ENCODE measurements around the gene PCDHA11.
"Not testable (repeated sequence)": the region's sequence is repeated elsewhere in the genome, so short reads cannot be mapped to it uniquely, and the experiment has no call there.

The PCDHA11 gene

DNA sequence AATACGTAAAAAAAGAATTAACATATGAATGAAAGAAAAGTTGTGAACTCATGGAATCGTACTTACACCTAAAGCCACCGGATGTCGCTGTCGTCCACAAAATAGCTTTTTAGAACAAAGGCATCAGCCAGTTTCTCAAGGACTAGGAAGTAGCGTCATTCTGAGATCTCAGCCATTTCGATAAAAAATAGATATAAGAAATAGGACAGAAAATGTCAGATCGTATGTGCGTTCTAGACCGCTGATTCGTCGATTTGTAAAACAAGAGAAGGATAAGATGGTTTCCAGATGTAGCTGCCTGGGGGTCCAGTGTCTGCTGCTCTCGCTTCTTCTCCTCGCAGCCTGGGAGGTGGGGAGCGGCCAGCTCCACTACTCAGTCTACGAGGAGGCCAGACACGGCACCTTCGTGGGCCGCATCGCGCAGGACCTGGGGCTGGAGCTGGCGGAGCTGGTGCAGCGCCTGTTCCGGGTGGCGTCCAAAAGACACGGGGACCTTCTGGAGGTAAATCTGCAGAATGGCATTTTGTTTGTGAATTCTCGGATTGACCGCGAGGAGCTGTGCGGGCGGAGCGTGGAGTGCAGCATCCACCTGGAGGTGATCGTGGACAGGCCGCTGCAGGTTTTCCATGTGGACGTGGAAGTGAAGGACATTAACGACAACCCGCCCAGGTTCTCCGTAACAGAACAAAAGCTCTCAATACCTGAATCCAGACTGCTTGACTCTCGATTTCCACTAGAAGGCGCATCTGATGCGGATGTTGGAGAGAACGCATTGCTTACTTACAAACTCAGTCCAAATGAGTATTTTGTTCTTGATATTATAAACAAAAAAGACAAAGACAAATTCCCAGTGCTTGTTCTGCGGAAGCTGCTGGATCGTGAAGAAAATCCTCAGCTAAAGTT lies 12.7 kb upstream of the PCDHA11 start, which contains the start of gene PCDHA10:
Gene PCDHA10 (plus strand): TSS at position 126 of the 903 bp plus-strand sequence. CDS start 152 bp downstream, at position 278.
- peak; percentile 3 for DNase-seq

DNA sequence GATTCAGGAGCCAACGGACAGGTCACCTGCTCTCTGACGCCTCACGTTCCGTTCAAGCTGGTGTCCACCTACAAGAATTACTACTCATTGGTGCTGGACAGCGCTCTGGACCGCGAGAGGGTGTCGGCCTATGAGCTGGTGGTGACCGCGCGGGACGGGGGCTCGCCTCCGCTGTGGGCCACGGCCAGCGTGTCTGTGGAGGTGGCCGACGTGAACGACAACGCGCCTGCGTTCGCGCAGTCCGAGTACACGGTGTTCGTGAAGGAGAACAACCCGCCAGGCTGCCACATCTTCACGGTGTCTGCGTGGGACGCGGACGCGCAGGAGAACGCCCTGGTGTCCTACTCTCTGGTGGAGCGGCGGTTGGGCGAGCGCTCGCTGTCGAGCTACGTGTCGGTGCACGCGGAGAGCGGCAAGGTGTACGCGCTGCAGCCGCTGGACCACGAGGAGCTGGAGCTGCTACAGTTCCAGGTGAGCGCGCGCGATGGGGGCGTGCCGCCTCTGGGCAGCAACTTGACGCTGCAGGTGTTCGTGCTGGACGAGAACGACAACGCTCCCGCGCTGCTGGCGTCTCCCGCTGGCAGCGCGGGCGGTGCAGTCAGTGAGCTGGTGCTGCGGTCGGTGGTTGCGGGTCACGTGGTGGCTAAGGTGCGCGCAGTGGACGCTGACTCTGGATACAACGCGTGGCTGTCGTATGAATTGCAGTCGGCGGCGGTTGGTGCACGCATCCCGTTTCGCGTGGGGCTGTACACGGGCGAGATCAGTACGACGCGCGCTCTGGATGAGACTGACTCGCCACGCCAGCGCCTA lies 11.4 kb upstream of the PCDHA11 start:
- DNase-seq, result no peak

DNA sequence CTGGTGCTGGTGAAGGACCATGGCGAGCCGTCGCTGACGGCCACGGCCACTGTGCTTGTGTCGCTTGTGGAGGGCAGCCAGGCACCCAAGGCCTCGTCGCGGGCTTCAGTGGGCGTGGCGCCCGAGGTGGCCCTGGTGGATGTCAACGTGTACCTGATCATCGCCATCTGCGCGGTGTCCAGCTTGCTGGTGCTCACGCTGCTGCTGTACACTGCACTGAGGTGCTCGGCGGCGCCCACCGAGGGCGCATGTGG lies 10.8 kb upstream of the PCDHA11 start:
- DNase-seq, result no peak

DNA sequence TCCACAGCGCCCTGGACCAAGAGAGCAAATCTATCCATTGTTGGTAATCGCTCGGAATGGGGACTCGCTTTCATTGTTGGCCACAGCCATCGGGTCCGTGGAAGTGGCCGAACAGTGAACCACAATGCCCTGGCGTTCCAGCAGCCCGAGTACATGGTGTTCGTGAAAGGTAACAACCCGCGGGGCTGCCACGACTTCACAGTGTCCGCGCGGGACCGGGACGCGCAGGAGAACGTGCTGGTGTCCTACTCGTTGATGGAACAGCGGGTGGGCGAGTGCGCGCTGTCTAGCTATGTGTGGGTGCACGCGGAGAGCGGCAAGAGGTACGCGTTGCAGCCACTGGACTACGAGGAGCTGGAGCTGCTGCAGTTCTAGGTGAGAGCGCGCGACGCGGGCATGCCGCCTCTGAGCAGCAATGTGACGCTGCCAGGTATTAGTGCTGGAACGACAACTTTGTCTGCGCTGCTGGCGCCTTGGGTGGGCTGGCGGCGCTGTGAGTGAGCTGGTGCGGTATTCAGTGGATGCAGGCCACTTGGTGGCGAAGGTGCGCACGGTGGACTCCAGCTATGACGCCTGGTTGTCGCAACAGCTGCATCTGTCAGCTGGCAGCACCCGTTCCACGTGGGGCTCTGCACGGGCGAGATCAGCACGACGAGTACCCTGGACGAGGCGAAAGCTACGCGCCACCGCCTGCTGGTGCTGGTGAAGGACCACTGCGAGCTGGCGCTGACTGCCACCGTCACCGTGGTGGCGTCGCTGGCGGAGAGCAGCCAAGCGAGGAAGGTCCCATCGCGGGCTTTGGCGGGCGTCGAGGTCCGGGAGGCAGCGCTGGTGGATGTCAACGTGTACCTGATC lies 6.1 kb upstream of the PCDHA11 start:
- no peak for DNase-seq

DNA sequence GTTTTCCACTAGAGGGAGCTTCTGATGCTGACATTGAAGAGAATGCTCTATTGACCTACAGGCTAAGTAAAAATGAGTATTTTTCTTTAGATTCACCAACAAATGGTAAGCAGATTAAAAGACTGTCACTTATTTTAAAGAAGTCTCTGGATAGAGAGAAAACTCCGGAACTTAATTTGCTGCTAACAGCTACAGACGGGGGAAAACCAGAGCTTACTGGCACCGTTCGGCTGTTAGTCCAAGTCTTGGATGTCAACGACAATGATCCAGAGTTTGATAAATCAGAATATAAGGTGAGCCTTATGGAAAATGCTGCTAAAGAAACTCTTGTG lies 764 bp downstream of the PCDHA11 start:
- no peak for DNase-seq

DNA sequence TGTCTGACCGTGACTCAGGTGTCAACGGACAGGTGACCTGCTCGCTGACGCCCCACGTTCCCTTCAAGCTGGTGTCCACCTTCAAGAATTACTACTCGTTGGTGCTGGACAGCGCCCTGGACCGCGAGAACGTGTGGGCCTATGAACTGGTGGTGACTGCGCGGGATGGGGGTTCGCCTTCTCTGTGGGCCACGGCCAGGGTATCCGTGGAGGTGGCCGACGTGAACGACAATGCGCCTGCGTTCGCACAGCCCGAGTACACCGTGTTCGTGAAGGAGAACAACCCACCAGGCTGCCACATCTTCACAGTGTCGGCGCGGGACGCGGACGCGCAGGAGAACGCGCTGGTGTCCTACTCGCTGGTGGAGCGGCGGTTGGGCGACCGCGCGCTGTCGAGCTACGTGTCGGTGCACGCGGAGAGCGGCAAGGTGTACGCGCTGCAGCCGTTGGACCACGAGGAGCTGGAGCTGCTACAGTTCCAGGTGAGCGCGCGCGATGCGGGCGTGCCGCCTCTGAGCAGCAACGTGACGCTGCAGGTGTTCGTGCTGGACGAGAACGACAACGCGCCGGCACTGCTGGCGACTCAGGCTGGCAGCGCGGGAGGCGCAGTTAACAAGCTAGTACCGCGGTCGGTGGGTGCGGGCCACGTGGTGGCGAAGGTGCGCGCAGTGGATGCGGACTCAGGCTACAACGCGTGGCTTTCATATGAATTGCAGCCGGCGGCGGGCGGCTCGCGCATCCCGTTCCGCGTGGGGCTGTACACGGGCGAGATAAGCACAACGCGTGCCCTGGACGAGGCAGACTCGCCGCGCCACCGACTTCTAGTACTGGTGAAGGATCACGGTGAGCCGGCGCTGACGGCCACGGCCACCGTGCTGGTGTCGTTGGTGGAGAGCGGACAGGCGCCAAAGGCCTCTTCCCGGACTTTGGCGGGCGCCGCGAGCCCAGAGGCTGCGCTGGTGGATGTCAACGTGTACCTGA lies 1.8 kb downstream of the PCDHA11 start:
- no peak for DNase-seq

DNA sequence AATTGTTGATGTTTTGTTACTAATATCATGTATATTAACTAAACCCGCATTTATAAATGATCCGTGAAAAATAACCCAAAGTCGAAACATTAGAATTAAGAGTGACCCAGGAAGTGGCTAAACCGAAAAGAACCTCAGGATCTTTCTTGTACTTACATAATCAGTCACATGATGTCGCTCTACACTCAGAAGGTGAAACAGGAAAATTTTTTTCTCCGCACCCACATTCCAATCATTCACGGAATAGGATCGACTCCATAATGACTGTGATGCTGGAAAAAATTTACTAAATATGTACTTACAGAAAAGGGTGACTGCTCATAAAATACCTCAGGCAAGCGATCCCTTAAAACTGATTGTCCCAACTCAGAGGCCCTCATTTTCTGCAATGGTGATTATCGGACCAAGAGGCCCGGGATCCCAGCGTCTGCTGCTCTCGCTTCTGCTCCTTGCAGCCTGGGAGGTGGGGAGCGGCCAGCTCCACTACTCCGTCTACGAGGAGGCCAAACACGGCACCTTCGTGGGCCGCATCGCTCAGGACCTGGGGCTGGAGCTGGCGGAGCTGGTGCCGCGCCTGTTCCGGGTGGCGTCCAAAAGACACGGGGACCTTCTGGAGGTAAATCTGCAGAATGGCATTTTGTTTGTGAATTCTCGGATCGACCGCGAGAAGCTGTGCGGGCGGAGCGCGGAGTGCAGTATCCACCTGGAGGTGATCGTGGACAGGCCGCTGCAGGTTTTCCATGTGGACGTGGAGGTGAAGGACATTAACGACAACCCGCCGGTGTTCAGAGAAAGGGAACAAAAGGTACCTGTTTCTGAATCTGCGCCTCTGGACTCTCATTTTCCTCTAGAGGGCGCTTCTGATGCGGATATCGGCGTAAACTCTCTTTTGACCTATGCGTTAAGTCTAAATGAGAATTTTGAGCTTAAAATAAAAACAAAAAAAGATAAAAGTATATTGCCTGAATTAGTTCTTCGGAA lies 6.6 kb downstream of the PCDHA11 start, which contains the start of gene PCDHA12:
Gene PCDHA12 (plus strand): TSS at position 224 of the 981 bp plus-strand sequence. CDS start 165 bp downstream, at position 389.
- no peak for DNase-seq

DNA sequence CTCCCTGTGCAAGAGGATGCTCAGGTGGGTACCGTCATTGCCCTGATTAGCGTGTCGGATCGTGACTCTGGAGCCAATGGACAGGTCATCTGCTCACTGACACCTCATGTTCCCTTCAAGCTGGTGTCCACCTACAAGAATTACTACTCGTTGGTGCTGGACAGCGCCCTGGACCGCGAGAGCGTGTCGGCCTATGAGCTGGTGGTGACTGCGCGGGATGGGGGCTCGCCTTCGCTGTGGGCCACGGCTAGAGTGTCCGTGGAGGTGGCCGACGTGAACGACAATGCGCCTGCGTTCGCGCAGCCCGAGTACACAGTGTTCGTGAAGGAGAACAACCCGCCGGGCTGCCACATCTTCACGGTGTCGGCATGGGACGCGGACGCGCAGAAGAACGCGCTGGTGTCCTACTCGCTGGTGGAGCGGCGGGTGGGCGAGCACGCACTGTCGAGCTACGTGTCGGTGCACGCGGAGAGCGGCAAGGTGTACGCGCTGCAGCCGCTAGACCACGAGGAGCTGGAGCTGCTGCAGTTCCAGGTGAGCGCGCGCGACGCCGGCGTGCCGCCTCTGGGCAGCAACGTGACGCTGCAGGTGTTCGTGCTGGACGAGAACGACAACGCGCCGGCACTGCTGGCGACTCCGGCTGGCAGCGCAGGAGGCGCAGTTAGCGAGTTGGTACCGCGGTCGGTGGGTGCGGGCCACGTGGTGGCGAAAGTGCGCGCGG lies 7.9 kb downstream of the PCDHA11 start:
- not testable (repeated sequence) for DNase-seq

DNA sequence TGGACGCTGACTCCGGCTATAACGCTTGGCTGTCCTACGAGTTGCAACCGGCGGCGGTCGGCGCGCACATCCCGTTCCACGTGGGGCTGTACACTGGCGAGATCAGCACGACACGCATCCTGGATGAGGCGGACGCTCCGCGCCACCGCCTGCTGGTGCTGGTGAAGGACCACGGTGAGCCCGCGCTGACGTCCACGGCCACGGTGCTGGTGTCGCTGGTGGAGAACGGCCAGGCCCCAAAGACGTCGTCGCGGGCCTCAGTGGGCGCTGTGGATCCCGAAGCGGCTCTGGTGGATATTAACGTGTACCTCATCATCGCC lies 8.5 kb downstream of the PCDHA11 start:
- no peak for DNase-seq

DNA sequence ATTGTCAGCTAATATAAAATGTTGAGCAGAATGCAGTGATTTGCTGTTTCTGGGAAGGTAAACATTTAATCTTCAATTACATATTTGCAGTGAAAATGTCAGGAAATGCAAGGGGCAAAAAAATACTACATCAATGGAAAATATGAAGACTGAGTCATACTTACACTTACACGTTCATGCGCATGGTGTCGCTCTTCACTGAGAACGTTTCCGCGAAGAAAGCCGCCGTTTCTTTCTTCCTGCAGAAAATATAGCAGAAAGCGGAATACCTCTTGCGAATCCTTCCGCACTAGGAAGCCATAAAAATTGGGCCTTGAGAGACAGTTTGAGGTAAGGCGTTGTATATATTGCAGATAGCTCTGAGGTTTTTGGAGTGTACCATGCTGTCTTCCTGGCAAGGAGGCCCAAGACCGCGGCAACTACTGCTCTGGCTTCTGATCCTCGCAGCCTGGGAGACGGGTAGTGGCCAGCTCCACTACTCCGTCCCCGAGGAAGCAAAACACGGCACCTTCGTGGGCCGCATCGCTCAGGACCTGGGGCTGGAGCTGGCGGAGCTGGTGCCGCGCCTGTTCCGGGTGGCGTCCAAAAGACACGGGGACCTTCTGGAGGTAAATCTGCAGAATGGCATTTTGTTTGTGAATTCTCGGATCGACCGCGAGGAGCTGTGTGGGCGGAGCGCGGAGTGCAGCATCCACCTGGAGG lies 13.3 kb downstream of the PCDHA11 start, which contains the start of gene PCDHA13:
Gene PCDHA13 (plus strand): TSS at position 236 of the 702 bp plus-strand sequence. CDS start 145 bp downstream, at position 381.
- no peak for DNase-seq

DNA sequence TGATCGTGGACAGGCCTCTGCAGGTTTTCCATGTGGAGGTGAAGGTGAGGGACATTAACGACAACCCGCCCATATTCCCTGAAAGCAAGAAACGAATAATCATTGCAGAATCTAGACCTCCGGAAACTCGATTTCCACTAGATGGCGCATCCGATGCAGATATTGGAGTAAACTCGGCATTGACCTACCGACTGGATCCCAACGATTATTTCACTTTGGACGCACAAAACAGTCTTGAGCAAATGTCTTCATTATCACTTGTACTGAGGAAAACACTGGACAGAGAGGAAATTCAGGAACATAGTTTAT lies 13.8 kb downstream of the PCDHA11 start:
- DNase-seq, result no peak

DNA sequence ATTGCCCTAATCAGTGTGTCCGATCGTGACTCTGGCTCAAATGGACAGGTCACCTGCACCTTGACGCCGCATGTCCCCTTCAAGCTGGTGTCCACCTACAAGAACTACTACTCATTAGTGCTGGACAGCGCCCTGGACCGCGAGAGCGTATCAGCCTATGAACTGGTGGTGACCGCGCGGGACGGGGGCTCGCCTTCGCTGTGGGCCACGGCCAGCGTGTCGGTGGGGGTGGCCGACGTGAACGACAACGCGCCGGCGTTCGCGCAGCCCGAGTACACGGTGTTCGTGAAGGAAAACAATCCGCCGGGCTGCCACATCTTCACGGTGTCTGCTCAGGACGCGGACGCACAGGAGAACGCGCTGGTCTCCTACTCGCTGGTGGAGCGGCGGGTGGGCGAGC lies 14.6 kb downstream of the PCDHA11 start:
- DNase-seq, result no peak

DNA sequence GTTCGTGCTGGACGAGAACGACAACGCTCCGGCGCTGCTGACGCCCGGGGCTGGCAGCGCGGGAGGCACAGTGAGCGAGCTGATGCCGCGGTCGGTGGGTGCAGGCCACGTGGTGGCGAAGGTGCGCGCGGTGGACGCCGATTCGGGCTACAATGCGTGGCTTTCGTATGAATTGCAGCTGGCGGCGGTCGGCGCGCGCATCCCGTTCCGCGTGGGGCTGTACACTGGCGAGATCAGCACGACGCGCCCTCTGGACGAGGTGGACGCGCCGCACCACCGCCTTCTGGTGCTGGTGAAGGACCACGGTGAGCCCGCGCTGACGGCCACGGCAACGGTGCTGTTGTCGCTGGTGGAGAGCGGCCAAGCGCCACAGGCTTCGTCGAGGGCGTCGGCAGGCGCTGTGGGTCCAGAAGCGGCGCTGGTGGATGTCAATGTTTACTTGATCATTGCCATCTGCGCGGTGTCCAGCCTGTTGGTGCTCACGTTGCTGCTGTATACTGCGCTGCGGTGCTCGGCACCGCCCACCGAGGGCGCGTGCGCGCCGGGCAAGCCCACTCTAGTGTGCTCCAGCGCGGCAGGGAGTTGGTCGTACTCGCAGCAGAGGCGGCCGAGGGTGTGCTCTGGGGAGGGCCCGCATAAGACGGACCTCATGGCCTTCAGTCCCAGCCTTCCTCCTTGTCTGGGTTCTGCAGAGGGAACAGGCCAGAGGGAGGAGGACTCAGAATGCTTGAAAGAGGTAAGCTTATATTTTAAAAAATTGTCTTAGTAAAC lies 15.4 kb downstream of the PCDHA11 start:
- DNase-seq, result no peak

DNA sequence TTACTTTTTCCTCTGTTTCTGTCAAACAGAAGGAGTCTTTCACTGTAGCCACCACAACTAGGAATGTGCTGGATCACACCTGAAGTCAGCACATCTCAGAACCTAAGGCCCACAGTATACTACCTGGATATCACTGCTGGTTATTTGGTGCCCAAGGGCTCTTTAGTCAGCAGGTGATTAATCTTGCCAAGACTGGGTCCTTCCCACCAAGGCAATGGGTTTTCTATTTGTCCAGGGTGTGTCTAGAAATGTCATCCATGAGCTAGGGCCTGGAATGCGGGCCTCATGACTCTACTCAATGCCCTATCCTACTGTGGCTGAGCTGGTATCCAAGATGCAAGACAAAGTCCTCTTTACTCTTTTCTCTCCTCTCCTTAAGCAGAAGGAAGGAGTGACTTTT lies 47.6 kb downstream of the PCDHA11 start:
- DNase-seq, result no peak

All from fibroblast of skin of back (primary cell).